ENCODE data around the gene HAPLN2. TPM values are rescaled to one million over a fixed set of nuclear protein-coding genes. Genes with fewer than 3 reads are reported as not detected.
"Not testable (repeated sequence)": the region's sequence is repeated elsewhere in the genome, so short reads cannot be mapped to it uniquely, and the experiment has no call there.

The HAPLN2 gene
- polyA plus RNA-seq, 1 donor, result 0.16 TPM

GRCh38 chr1:156619582-156619955 lies 354 bp downstream of the HAPLN2 start:
- H3K27ac ChIP-seq (ENCODE audit: low read length), result no peak overlapping the region
- DNase-seq, result no peak
- H3K4me3 ChIP-seq (ENCODE audit: low read length), result no peak overlapping the region
- H3K27me3 ChIP-seq (ENCODE audit: control insufficient read depth, insufficient read depth, low read length), result peaks cover 46% of the 10 kb centered on the region
- H3K36me3 ChIP-seq (ENCODE audit: control insufficient read depth, insufficient read depth, low read length), result no peaks in the 10 kb centered on the region
- no CpG with 5 or more reads among the region's 6 CpGs for WGBS (ENCODE audit: insufficient coverage, low lambda C conversion rate)
- peaks cover 14% of the 10 kb centered on the region for H3K4me1 ChIP-seq (ENCODE audit: control insufficient read depth, insufficient read depth, low read length)
- peaks cover 8% of the 10 kb centered on the region for H3K9me3 ChIP-seq (ENCODE audit: control insufficient read depth, low read depth, low read length)

DNA sequence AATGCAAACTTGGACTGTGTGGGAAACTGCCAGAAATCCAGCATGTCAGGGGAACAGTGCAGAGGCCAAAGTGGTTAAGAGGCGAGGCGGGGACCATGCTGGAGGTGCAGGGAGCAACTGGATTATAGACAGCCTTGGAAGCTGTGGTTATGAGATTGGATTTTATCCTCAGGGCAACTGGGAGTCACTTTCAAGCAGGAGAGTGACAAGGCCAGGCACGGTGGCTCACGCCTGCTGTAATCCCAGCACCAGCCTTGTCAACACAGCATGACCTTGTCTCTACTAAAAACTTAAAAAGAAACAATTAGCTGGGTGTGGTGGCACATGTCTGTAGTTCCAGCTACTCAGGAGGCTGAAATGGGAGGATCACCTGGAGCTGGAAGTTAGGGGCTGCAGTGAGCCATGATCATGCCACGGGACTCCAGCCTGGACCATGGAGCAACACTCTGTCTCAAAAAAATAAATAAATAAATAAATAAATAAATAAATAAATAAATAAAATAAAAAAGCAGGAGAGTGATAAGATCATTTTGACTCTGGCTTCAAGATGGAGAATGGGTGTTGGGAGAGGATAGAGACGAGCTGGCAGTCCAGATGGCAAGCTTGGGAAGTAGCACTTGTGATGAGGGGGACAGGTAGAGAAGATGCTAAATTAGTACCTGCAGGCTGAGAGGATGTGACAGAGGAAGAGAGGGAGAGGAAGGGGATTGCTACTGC lies 3.5 kb downstream of the HAPLN2 start:
- H3K27me3 ChIP-seq (ENCODE audit: control insufficient read depth, insufficient read depth, low read length), result peaks cover 72% of the 10 kb centered on the region
- no peak overlapping the region for H3K27ac ChIP-seq (ENCODE audit: low read length)
- no peak overlapping the region for H3K4me3 ChIP-seq (ENCODE audit: low read length)
- DNase-seq, result peak in 1 of 2 donors; percentile 29
- no peaks in the 10 kb centered on the region for H3K36me3 ChIP-seq (ENCODE audit: control insufficient read depth, insufficient read depth, low read length)
- H3K4me1 ChIP-seq (ENCODE audit: control insufficient read depth, insufficient read depth, low read length), result peaks cover 20% of the 10 kb centered on the region
- H3K9me3 ChIP-seq (ENCODE audit: control insufficient read depth, low read depth, low read length), result peaks cover 12% of the 10 kb centered on the region
- 60% methylated on average over 1 of the region's 6 CpGs for WGBS (ENCODE audit: insufficient coverage, low lambda C conversion rate)

- H3K27me3 ChIP-seq (ENCODE audit: control insufficient read depth, insufficient read depth, low read length), result peaks cover 67% of the 10 kb centered on the region
- peak in 1 of 2 donors; percentile 72 for DNase-seq
- H3K9me3 ChIP-seq (ENCODE audit: control insufficient read depth, low read depth, low read length), result peaks cover 12% of the 10 kb centered on the region
- no CpG with 5 or more reads among the region's 87 CpGs for WGBS (ENCODE audit: insufficient coverage, low lambda C conversion rate)
- H3K4me3 ChIP-seq (ENCODE audit: low read length), result peak overlapping the region; percentile 14
- no peaks in the 10 kb centered on the region for H3K36me3 ChIP-seq (ENCODE audit: control insufficient read depth, insufficient read depth, low read length)
- H3K4me1 ChIP-seq (ENCODE audit: control insufficient read depth, insufficient read depth, low read length), result peaks cover 20% of the 10 kb centered on the region
- H3K27ac ChIP-seq (ENCODE audit: low read length), result no peak overlapping the region
Observed at GRCh38 chr1:156623946-156624813, 5.0 kb downstream of the HAPLN2 start.

DNA sequence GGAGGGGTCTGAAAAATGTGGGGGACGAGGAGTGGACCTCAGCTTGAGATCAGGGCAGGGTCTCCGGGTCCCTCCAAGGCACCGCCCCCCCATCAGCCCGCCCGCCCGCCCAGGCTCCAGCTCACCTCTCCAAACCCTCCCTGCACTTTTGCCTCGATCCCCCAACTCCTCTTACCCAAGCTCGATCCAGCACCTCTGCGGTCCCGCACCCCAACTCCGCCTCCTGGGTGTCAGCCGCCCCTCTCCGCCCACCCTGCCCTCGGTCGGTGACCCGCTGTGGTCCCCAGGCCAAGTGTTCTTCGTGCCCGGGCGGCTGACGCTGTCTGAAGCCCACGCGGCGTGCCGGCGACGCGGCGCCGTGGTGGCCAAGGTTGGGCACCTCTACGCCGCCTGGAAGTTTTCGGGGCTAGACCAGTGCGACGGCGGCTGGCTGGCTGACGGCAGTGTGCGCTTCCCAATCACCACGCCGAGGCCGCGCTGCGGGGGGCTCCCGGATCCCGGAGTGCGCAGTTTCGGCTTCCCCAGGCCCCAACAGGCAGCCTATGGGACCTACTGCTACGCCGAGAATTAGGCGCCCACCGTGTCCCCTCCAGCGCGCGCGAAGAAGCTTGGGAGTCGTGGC lies 5.7 kb downstream of the HAPLN2 start:
- DNase-seq, result peak in 1 of 2 donors; percentile 39
- H3K4me1 ChIP-seq (ENCODE audit: control insufficient read depth, insufficient read depth, low read length), result peaks cover 20% of the 10 kb centered on the region
- H3K9me3 ChIP-seq (ENCODE audit: control insufficient read depth, low read depth, low read length), result peaks cover 12% of the 10 kb centered on the region
- WGBS (ENCODE audit: insufficient coverage, low lambda C conversion rate), result no CpG with 5 or more reads among the region's 55 CpGs
- no peaks in the 10 kb centered on the region for H3K36me3 ChIP-seq (ENCODE audit: control insufficient read depth, insufficient read depth, low read length)
- no peak overlapping the region for H3K27ac ChIP-seq (ENCODE audit: low read length)
- no peak overlapping the region for H3K4me3 ChIP-seq (ENCODE audit: low read length)
- H3K27me3 ChIP-seq (ENCODE audit: control insufficient read depth, insufficient read depth, low read length), result peaks cover 60% of the 10 kb centered on the region

DNA sequence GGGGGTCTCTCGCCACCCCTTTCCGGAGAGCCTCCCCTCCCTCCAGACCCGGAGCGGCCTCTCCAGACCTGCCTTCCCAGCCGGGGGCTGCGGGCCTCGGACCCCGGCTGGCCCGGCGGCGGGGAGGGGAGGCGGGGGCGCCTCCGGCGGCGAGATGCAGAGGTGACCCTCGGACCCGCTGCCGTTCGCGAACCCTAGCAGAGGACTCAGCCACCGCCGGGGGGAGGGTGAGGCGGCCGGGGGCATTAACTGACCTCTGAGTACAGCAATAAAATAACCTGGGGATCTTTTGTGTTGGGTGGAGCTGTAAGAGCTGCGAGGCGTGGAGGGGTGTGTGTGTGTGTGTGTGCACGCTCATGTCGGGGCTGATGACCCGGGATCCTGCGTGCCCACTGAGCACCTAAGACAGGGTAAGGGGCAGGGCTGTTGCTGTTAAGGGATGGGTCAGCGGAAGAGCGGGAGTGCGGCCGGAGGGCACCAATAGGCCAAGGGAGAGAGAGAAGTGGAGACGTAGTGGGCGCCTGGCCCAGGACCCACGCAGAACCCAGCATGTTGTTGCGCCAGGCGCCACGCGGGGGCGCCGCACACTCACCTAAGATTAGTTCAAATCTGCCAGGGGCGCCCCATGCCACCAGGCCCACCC lies 6.3 kb downstream of the HAPLN2 start:
- peak; percentile 53 to 80 for DNase-seq
- Histone ChIP-seq H3K9me3 (ENCODE audit: control insufficient read depth, low read depth, low read length) (peaks cover 12% of the 10 kb centered on the region), H3K4me3 (ENCODE audit: low read length) (no peak overlapping the region), H3K27me3 (ENCODE audit: control insufficient read depth, insufficient read depth, low read length) (peaks cover 58% of the 10 kb centered on the region), H3K36me3 (ENCODE audit: control insufficient read depth, insufficient read depth, low read length) (no peaks in the 10 kb centered on the region), H3K4me1 (ENCODE audit: control insufficient read depth, insufficient read depth, low read length) (peaks cover 20% of the 10 kb centered on the region), H3K27ac (ENCODE audit: low read length) (no peak overlapping the region)
- 0% methylated on average over 4 of the region's 45 CpGs for WGBS (ENCODE audit: insufficient coverage, low lambda C conversion rate)

GRCh38 chr1:156626079-156626438 lies 6.8 kb downstream of the HAPLN2 start:
- DNase-seq, result no peak
- Histone ChIP-seq H3K36me3 (ENCODE audit: control insufficient read depth, insufficient read depth, low read length) (no peaks in the 10 kb centered on the region), H3K9me3 (ENCODE audit: control insufficient read depth, low read depth, low read length) (peaks cover 12% of the 10 kb centered on the region), H3K27me3 (ENCODE audit: control insufficient read depth, insufficient read depth, low read length) (peaks cover 61% of the 10 kb centered on the region), H3K4me1 (ENCODE audit: control insufficient read depth, insufficient read depth, low read length) (peaks cover 20% of the 10 kb centered on the region), H3K4me3 (ENCODE audit: low read length) (no peak overlapping the region), H3K27ac (ENCODE audit: low read length) (no peak overlapping the region)
- WGBS (ENCODE audit: insufficient coverage, low lambda C conversion rate), result no CpG with 5 or more reads among the region's 4 CpGs

GRCh38 chr1:156627313-156627880 lies 8.2 kb downstream of the HAPLN2 start:
- WGBS (ENCODE audit: insufficient coverage, low lambda C conversion rate), result no CpG with 5 or more reads among the region's 2 CpGs
- no peaks in the 10 kb centered on the region for H3K36me3 ChIP-seq (ENCODE audit: control insufficient read depth, insufficient read depth, low read length)
- H3K27me3 ChIP-seq (ENCODE audit: control insufficient read depth, insufficient read depth, low read length), result peaks cover 61% of the 10 kb centered on the region

DNA sequence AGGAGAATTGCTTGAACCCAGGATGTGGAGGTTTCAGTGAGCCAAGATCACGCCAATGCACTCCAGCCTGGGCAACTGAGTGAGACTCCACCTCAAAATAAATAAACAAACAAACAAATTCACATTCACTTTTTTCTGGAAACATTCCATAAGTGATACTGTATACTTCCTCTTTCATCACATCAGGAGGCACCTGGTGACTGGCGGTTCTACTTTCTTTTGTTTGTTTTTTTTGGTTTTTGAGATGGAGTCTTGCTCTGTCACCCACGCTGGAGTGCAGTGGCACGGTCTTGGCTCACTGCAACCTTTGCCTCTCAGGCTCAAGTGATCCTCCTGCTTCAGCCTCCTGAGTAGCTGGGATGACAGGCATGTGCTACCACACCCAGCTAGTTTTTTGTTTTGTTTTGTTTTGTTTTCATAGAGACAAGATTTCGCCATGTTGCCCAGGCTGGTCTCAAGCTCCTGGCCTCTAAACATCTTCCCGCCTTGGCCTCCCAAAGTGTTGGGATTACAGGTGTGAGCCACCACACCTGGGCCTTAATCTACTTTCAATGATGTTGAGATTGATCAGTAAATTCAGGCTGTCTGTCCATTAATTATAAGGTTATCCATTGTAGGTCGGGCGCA lies 10.7 kb downstream of the HAPLN2 start:
- no peaks in the 10 kb centered on the region for H3K36me3 ChIP-seq (ENCODE audit: control insufficient read depth, insufficient read depth, low read length)
- H3K4me3 ChIP-seq (ENCODE audit: low read length), result no peak overlapping the region
- H3K4me1 ChIP-seq (ENCODE audit: control insufficient read depth, insufficient read depth, low read length), result peaks cover 12% of the 10 kb centered on the region
- H3K27ac ChIP-seq (ENCODE audit: low read length), result no peak overlapping the region
- peaks cover 56% of the 10 kb centered on the region for H3K27me3 ChIP-seq (ENCODE audit: control insufficient read depth, insufficient read depth, low read length)
- H3K9me3 ChIP-seq (ENCODE audit: control insufficient read depth, low read depth, low read length), result peaks cover 2% of the 10 kb centered on the region
- DNase-seq, result no peak
- WGBS (ENCODE audit: insufficient coverage, low lambda C conversion rate), result 70% methylated on average over 2 of the region's 8 CpGs

More at GRCh38 chr1:156627313-156627880, 8.2 kb downstream of the HAPLN2 start:
- H3K27ac ChIP-seq (ENCODE audit: low read length), result no peak overlapping the region
- no peak overlapping the region for H3K4me3 ChIP-seq (ENCODE audit: low read length)
- H3K9me3 ChIP-seq (ENCODE audit: control insufficient read depth, low read depth, low read length), result peaks cover 12% of the 10 kb centered on the region
- peaks cover 20% of the 10 kb centered on the region for H3K4me1 ChIP-seq (ENCODE audit: control insufficient read depth, insufficient read depth, low read length)
- DNase-seq, result peak in 1 of 2 donors; percentile 30

- not testable (repeated sequence) for H3K4me3 ChIP-seq (ENCODE audit: low read length); DNase-seq; H3K9me3 ChIP-seq (ENCODE audit: control insufficient read depth, low read depth, low read length); H3K4me1 ChIP-seq (ENCODE audit: control insufficient read depth, insufficient read depth, low read length); H3K27ac ChIP-seq (ENCODE audit: low read length); H3K36me3 ChIP-seq (ENCODE audit: control insufficient read depth, insufficient read depth, low read length)
- H3K27me3 ChIP-seq (ENCODE audit: control insufficient read depth, insufficient read depth, low read length), result peaks cover 51% of the 10 kb centered on the region
- 33% methylated on average over 1 of the region's 9 CpGs for WGBS (ENCODE audit: insufficient coverage, low lambda C conversion rate)
Observed at GRCh38 chr1:156631152-156631551, 11.9 kb downstream of the HAPLN2 start.

All from large intestine (tissue), 3 donors.